ENCODE data around the gene PARD3.

DNA sequence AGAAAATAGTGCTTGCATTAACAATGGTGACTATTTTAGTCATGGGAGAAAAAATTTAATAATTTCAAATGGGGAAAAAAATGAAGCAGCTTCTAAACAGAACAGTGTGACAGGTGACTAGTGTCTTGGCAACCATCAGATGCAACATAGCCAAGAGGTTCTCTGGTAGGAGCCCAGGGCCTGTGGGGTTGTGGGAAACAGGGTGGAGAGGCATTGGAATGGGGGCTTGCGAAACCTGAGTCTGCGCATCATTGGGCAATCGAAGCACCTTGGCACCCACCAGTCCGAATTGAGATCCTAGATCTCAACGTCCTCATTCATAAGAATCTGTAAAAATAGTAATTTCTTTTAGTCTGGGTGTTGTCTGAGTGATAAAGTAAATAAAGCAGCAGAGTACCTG is 19.2 kb upstream of the PARD3 start:
- TF ChIP-seq, protein P1, sequence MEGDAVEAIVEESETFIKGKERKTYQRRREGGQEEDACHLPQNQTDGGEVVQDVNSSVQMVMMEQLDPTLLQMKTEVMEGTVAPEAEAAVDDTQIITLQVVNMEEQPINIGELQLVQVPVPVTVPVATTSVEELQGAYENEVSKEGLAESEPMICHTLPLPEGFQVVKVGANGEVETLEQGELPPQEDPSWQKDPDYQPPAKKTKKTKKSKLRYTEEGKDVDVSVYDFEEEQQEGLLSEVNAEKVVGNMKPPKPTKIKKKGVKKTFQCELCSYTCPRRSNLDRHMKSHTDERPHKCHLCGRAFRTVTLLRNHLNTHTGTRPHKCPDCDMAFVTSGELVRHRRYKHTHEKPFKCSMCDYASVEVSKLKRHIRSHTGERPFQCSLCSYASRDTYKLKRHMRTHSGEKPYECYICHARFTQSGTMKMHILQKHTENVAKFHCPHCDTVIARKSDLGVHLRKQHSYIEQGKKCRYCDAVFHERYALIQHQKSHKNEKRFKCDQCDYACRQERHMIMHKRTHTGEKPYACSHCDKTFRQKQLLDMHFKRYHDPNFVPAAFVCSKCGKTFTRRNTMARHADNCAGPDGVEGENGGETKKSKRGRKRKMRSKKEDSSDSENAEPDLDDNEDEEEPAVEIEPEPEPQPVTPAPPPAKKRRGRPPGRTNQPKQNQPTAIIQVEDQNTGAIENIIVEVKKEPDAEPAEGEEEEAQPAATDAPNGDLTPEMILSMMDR (conservative IDR thresholded peaks at IDR 0.05) = no peak
- TF ChIP-seq EZH2 (IDR thresholded peaks at IDR 0.05; ENCODE audit: low read depth) = no peak
